BLaER1 (cell line): ENCODE data around the gene ANKRD39.

Experiments used
- H3K27ac ChIP-seq: shearing (Covaris generic); formaldehyde crosslinking; 2 replicates; pipeline ENCODE4 v1.8.1; 2022
- H3K27me3 ChIP-seq: shearing (Covaris generic); formaldehyde crosslinking; 2 replicates; pipeline ENCODE4 v1.8.1; 2022
- H3K36me3 ChIP-seq: shearing (Covaris generic); formaldehyde crosslinking; 2 replicates; pipeline ENCODE4 v1.8.1; 2022
- H3K4me1 ChIP-seq: shearing (Covaris generic); formaldehyde crosslinking; 2 replicates; pipeline ENCODE4 v1.8.1; 2022
- H3K4me2 ChIP-seq: shearing (Covaris generic); formaldehyde crosslinking; 2 replicates; pipeline ENCODE4 v1.8.1; 2022
- H3K4me3 ChIP-seq: shearing (Covaris generic); formaldehyde crosslinking; 2 replicates; pipeline ENCODE4 v1.8.1; 2022
- H3K9ac ChIP-seq: shearing (Covaris generic); formaldehyde crosslinking; 2 replicates; pipeline ENCODE4 v1.8.1; 2022
- H3K9me3 ChIP-seq: shearing (Covaris generic); formaldehyde crosslinking; 2 replicates; pipeline ENCODE4 v1.8.1; 2022
- H4K20me1 ChIP-seq: shearing (Covaris generic); formaldehyde crosslinking; 2 replicates; pipeline ENCODE4 v1.8.1; 2022
- Cebpa-rat ChIP-seq: shearing (Covaris generic); IDR thresholded peaks from 2 replicates; pipeline ENCODE4 v1.8.1; 2022

Gene ANKRD39

GRCh38 chr2:96832408-96832753 lies 25.4 kb downstream of the ANKRD39 start:
- Histone ChIP-seq H3K4me3 (no peak overlapping the region), H3K4me2 (peak overlapping the region; percentile 81)
- no peak for TF ChIP-seq Cebpa-rat

GRCh38 chr2:96831679-96832078 lies 26.1 kb downstream of the ANKRD39 start:
- peaks cover 82% of the 10 kb centered on the region for H3K36me3 ChIP-seq
- H3K4me1 ChIP-seq = peaks cover 34% of the 10 kb centered on the region
- no peak overlapping the region for H3K9ac ChIP-seq
- H3K4me2 ChIP-seq = peak overlapping the region; percentile 81
- H4K20me1 ChIP-seq = peaks cover 57% of the 10 kb centered on the region
- no peak overlapping the region for H3K4me3 ChIP-seq
- H3K27ac ChIP-seq = no peak overlapping the region
- H3K9me3 ChIP-seq = no peaks in the 10 kb centered on the region
- no peak for TF ChIP-seq Cebpa-rat
- H3K27me3 ChIP-seq = no peaks in the 10 kb centered on the region

More at GRCh38 chr2:96832408-96832753, 25.4 kb downstream of the ANKRD39 start:
- Histone ChIP-seq H3K9ac (peak overlapping the region; percentile 39; the same call in 1 of the 2 replicates), H3K36me3 (peaks cover 76% of the 10 kb centered on the region), H3K27me3 (no peaks in the 10 kb centered on the region), H3K4me1 (peaks cover 34% of the 10 kb centered on the region), H3K27ac (peak overlapping the region; percentile 81), H3K9me3 (no peaks in the 10 kb centered on the region), H4K20me1 (peaks cover 50% of the 10 kb centered on the region)

- no peak for TF ChIP-seq Cebpa-rat
- peaks cover 91% of the 10 kb centered on the region for H3K36me3 ChIP-seq
- H3K27me3 ChIP-seq = no peaks in the 10 kb centered on the region
- H3K9ac ChIP-seq = no peak overlapping the region
- no peak overlapping the region for H3K4me3 ChIP-seq
- H3K4me2 ChIP-seq = no peak overlapping the region
- H3K27ac ChIP-seq = 0 out of 2 replicates have a peak overlapping the region, but pooled peaks have one; percentile 13
- H3K4me1 ChIP-seq = peaks cover 34% of the 10 kb centered on the region
- peaks cover 73% of the 10 kb centered on the region for H4K20me1 ChIP-seq
- H3K9me3 ChIP-seq = no peaks in the 10 kb centered on the region
These were observed 27.7 kb downstream of the ANKRD39 start for GRCh38 chr2:96830044-96830562.

- no peaks in the 10 kb centered on the region for H3K9me3 ChIP-seq
- H3K9ac ChIP-seq = no peak overlapping the region
- peaks cover 94% of the 10 kb centered on the region for H3K36me3 ChIP-seq
- no peak for TF ChIP-seq Cebpa-rat
- no peak overlapping the region for H3K4me3 ChIP-seq
- no peak overlapping the region for H3K27ac ChIP-seq
- peaks cover 28% of the 10 kb centered on the region for H3K4me1 ChIP-seq
- peaks cover 85% of the 10 kb centered on the region for H4K20me1 ChIP-seq
- H3K4me2 ChIP-seq = no peak overlapping the region
- H3K27me3 ChIP-seq = no peaks in the 10 kb centered on the region
These were observed 28.9 kb downstream of the ANKRD39 start for GRCh38 chr2:96828874-96829273.

GRCh38 chr2:96828436-96828835 lies 29.4 kb downstream of the ANKRD39 start:
- Histone ChIP-seq H3K27me3 (no peaks in the 10 kb centered on the region), H3K27ac (no peak overlapping the region), H4K20me1 (peaks cover 85% of the 10 kb centered on the region), H3K4me2 (no peak overlapping the region), H3K9ac (no peak overlapping the region), H3K4me1 (peaks cover 26% of the 10 kb centered on the region), H3K4me3 (no peak overlapping the region), H3K9me3 (no peaks in the 10 kb centered on the region), H3K36me3 (peaks cover 99% of the 10 kb centered on the region)
- no peak for TF ChIP-seq Cebpa-rat

- Histone ChIP-seq H3K27me3 (no peaks in the 10 kb centered on the region), H4K20me1 (peaks cover 85% of the 10 kb centered on the region), H3K27ac (no peak overlapping the region), H3K9ac (no peak overlapping the region), H3K4me3 (no peak overlapping the region), H3K4me2 (no peak overlapping the region), H3K36me3 (peaks cover 96% of the 10 kb centered on the region), H3K9me3 (no peaks in the 10 kb centered on the region), H3K4me1 (peaks cover 25% of the 10 kb centered on the region)
- TF ChIP-seq Cebpa-rat = no peak
These were observed 31.1 kb downstream of the ANKRD39 start for GRCh38 chr2:96826546-96827278.

- no peak overlapping the region for H3K4me3 ChIP-seq
- TF ChIP-seq Cebpa-rat = no peak
- H4K20me1 ChIP-seq = peaks cover 85% of the 10 kb centered on the region
- H3K27ac ChIP-seq = no peak overlapping the region
- H3K9me3 ChIP-seq = no peaks in the 10 kb centered on the region
- no peak overlapping the region for H3K9ac ChIP-seq
- no peak overlapping the region for H3K4me2 ChIP-seq
- peaks cover 95% of the 10 kb centered on the region for H3K36me3 ChIP-seq
- no peaks in the 10 kb centered on the region for H3K27me3 ChIP-seq
- H3K4me1 ChIP-seq = peaks cover 33% of the 10 kb centered on the region
These were observed 32.8 kb downstream of the ANKRD39 start for GRCh38 chr2:96825057-96825456.

- Histone ChIP-seq H3K36me3 (peaks cover 93% of the 10 kb centered on the region), H3K27me3 (no peaks in the 10 kb centered on the region), H3K9ac (no peak overlapping the region), H3K4me2 (no peak overlapping the region), H3K4me1 (peaks cover 41% of the 10 kb centered on the region), H3K4me3 (no peak overlapping the region), H3K27ac (no peak overlapping the region), H3K9me3 (no peaks in the 10 kb centered on the region), H4K20me1 (peaks cover 92% of the 10 kb centered on the region)
- no peak for TF ChIP-seq Cebpa-rat
These were observed 33.5 kb downstream of the ANKRD39 start for GRCh38 chr2:96824079-96824870.

- Histone ChIP-seq H3K4me2 (no peak overlapping the region), H3K9me3 (no peaks in the 10 kb centered on the region), H3K27ac (0 out of 2 replicates have a peak overlapping the region, but pooled peaks have one; percentile 7), H3K27me3 (no peaks in the 10 kb centered on the region), H3K4me3 (no peak overlapping the region), H4K20me1 (peaks cover 100% of the 10 kb centered on the region), H3K9ac (0 out of 2 replicates have a peak overlapping the region, but pooled peaks have one; percentile 17), H3K36me3 (peaks cover 82% of the 10 kb centered on the region), H3K4me1 (peaks cover 52% of the 10 kb centered on the region)
- no peak for TF ChIP-seq Cebpa-rat
These were observed 34.6 kb downstream of the ANKRD39 start for GRCh38 chr2:96823198-96823597.

GRCh38 chr2:96822786-96823185 lies 35.0 kb downstream of the ANKRD39 start:
- peaks cover 100% of the 10 kb centered on the region for H4K20me1 ChIP-seq
- H3K4me1 ChIP-seq = peaks cover 56% of the 10 kb centered on the region
- H3K36me3 ChIP-seq = peaks cover 78% of the 10 kb centered on the region
- peak overlapping the region; percentile 47 for H3K4me2 ChIP-seq
- no peaks in the 10 kb centered on the region for H3K9me3 ChIP-seq
- H3K4me3 ChIP-seq = no peak overlapping the region
- H3K27me3 ChIP-seq = no peaks in the 10 kb centered on the region
- TF ChIP-seq Cebpa-rat = no peak
- peak overlapping the region; percentile 17; the same call in 1 of the 2 replicates for H3K9ac ChIP-seq
- H3K27ac ChIP-seq = 0 out of 2 replicates have a peak overlapping the region, but pooled peaks have one; percentile 7
